Neural cell (in vitro differentiated cells): ENCODE measurements around the gene BCKDHB. TPM values are rescaled to one million over a fixed set of nuclear protein-coding genes. Genes with fewer than 3 reads are reported as not detected.

ENCODE experiments used
- H2AFZ ChIP-seq: fragments of 200-600, 300-800 bp; sonication (generic), shearing (Covaris generic); 2 replicates; pipeline ENCODE4 v1.6.0; 2014; ENCODE audit warnings: low read depth, mild to moderate bottlenecking, antibody characterized with exemption, low read length, moderate library complexity
- H3F3A ChIP-seq: fragments of 200-600 bp; shearing (Covaris generic); 2 replicates; pipeline ENCODE4 v1.6.1; 2016; ENCODE audit warnings: mild to moderate bottlenecking, moderate library complexity, mixed read lengths, antibody characterized with exemption, low read length; ENCODE audit not compliant: insufficient read depth, poor library complexity, severe bottlenecking
- H3K27ac ChIP-seq: fragments of 200-600, 300-800 bp; sonication (generic), shearing (Covaris generic); 2 replicates; pipeline ENCODE4 v1.5.1; 2014; ENCODE audit warnings: mild to moderate bottlenecking, low read length, moderate library complexity
- H3K27me3 ChIP-seq: fragments of 300-800, 200-600 bp; sonication (generic), shearing (Covaris generic); 2 replicates; pipeline ENCODE4 v1.6.0; 2014; ENCODE audit warnings: mild to moderate bottlenecking, low read depth, low read length, moderate library complexity; ENCODE audit not compliant: insufficient read depth
- H3K36me3 ChIP-seq: fragments of 300-800, 200-600 bp; sonication (generic), shearing (Covaris generic); 2 replicates; pipeline ENCODE4 v1.5.1; 2014; ENCODE audit warnings: mild to moderate bottlenecking, antibody characterized with exemption, low read length, moderate library complexity; ENCODE audit not compliant: insufficient read depth
- H3K4me2 ChIP-seq: fragments of 300-800, 200-600 bp; sonication (generic), shearing (Covaris generic); 2 replicates; pipeline ENCODE4 v1.6.0; 2014; ENCODE audit warnings: mild to moderate bottlenecking, low read length
- H3K4me3 ChIP-seq: fragments of 300-800, 200-600 bp; sonication (generic), shearing (Covaris generic); 2 replicates; pipeline ENCODE4 v1.5.1; 2014; ENCODE audit warnings: mild to moderate bottlenecking, low read length, moderate library complexity
- H3K79me2 ChIP-seq: fragments of 200-600 bp; shearing (Covaris generic); replicated peaks from 2 replicates; pipeline ENCODE4 v1.6.0; 2014; ENCODE audit warnings: mild to moderate bottlenecking, low read length, moderate library complexity; ENCODE audit not compliant: insufficient read depth
- H3K9ac ChIP-seq: fragments of 300-800, 200-600 bp; sonication (generic), shearing (Covaris generic); 2 replicates; pipeline ENCODE4 v1.6.1; 2016; ENCODE audit warnings: mild to moderate bottlenecking, low read length, mixed read lengths
- H3K9me2 ChIP-seq: fragments of 200-600 bp; shearing (Covaris generic); 2 replicates; pipeline ENCODE4 v1.6.1; 2016; ENCODE audit warnings: mild to moderate bottlenecking, low read length, mixed read lengths; ENCODE audit not compliant: insufficient read depth
- H3K9me3 ChIP-seq: fragments of 200-600, 300-800 bp; sonication (generic), shearing (Covaris generic); 2 replicates; pipeline ENCODE4 v1.6.1; 2016; ENCODE audit warnings: mild to moderate bottlenecking, mixed run types, low read length, moderate library complexity, mixed read lengths
- H4K20me1 ChIP-seq: fragments of 200-600 bp; shearing (Covaris generic); 2 replicates; pipeline ENCODE4 v1.6.1; 2016; ENCODE audit warnings: mild to moderate bottlenecking, mixed run types; ENCODE audit not compliant: insufficient read depth
- CTCF ChIP-seq: fragments of 450-650 bp; IDR thresholded peaks from 2 replicates; pipeline ENCODE4 v1.5.1; 2014; ENCODE audit warnings: antibody characterized with exemption, mild to moderate bottlenecking, moderate library complexity; ENCODE audit not compliant: poor library complexity, severe bottlenecking
- EP300 ChIP-seq: fragments of 450-650 bp; conservative IDR thresholded peaks from 2 replicates; pipeline ENCODE4 v1.6.1; 2014; ENCODE audit warnings: antibody characterized with exemption, mild to moderate bottlenecking, moderate library complexity; ENCODE audit not compliant: poor library complexity, severe bottlenecking
- EZH2 ChIP-seq: fragments of 200-600, 300-800 bp; shearing (Covaris generic), sonication (generic); IDR thresholded peaks from 2 replicates; pipeline ENCODE4 v1.6.1; 2014; ENCODE audit warnings: antibody characterized with exemption, low read length, borderline replicate concordance, mild to moderate bottlenecking; ENCODE audit not compliant: insufficient read depth, poor library complexity, severe bottlenecking
- MXI1 ChIP-seq: fragments of 450-650 bp; conservative IDR thresholded peaks from 2 replicates; pipeline ENCODE4 v1.6.1; 2014; ENCODE audit warnings: antibody characterized with exemption, mild to moderate bottlenecking; ENCODE audit not compliant: poor library complexity, severe bottlenecking
- POLR2AphosphoS5 ChIP-seq: IDR thresholded peaks from 2 replicates; pipeline ENCODE4 v1.6.1; 2012
- RAD21 ChIP-seq: fragments of 450-650 bp; conservative IDR thresholded peaks from 2 replicates; pipeline ENCODE4 v1.6.1; 2014; ENCODE audit warnings: antibody characterized with exemption, mild to moderate bottlenecking, moderate library complexity
- REST ChIP-seq: IDR thresholded peaks from 2 replicates; pipeline ENCODE4 v1.6.1; 2012; ENCODE audit warnings: borderline replicate concordance
- SMC3 ChIP-seq: fragments of 450-650 bp; conservative IDR thresholded peaks from 2 replicates; pipeline ENCODE4 v1.6.1; 2014; ENCODE audit warnings: antibody characterized with exemption, mild to moderate bottlenecking, moderate library complexity; ENCODE audit not compliant: poor library complexity
- TAF1 ChIP-seq: IDR thresholded peaks from 2 replicates; pipeline ENCODE4 v1.6.1; 2012; ENCODE audit warnings: low read depth
- polyA plus RNA-seq: library from polyadenylated mRNA; depleted of rRNA; stranded (reverse); fragments of >200 nt; gene quantifications from 2 replicates; pipeline ENCODE4 v1.2.3, GENCODE V29; 2014

Gene BCKDHB
- polyA plus RNA-seq, 1 donor from 2014 or later, result 16.1 TPM

GRCh38 chr6:80364149-80364548 is 257.7 kb downstream of the BCKDHB start:
- Histone ChIP-seq H3F3A (no peaks in the 10 kb centered on the region), H3K4me3 (no peak overlapping the region), H3K9ac (no peak overlapping the region), H4K20me1 (no peaks in the 10 kb centered on the region), H2AFZ (no peak overlapping the region), H3K79me2 (no peaks in the 10 kb centered on the region), H3K36me3 (no peaks in the 10 kb centered on the region), H3K27ac (no peak overlapping the region), H3K27me3 (no peaks in the 10 kb centered on the region), H3K9me3 (no peaks in the 10 kb centered on the region), H3K9me2 (no peaks in the 10 kb centered on the region), H3K4me2 (no peak overlapping the region)
- TF ChIP-seq MXI1 (no peak), EP300 (no peak), CTCF (no peak), TAF1 (no peak), POLR2AphosphoS5 (no peak), EZH2 (no peak), SMC3 (no peak), RAD21 (no peak), REST (no peak)

GRCh38 chr6:80366051-80366450 is 259.6 kb downstream of the BCKDHB start:
- TF ChIP-seq MXI1 (no peak), TAF1 (no peak), EP300 (no peak), POLR2AphosphoS5 (no peak), EZH2 (no peak), RAD21 (no peak), CTCF (no peak), REST (no peak), SMC3 (no peak)
- Histone ChIP-seq H3K27ac (no peak overlapping the region), H3K9me2 (no peaks in the 10 kb centered on the region), H3K4me2 (no peak overlapping the region), H3K79me2 (no peaks in the 10 kb centered on the region), H3K4me3 (no peak overlapping the region), H3K36me3 (no peaks in the 10 kb centered on the region), H3K9ac (no peak overlapping the region), H3K27me3 (no peaks in the 10 kb centered on the region), H4K20me1 (no peaks in the 10 kb centered on the region), H3F3A (no peaks in the 10 kb centered on the region), H2AFZ (no peak overlapping the region), H3K9me3 (no peaks in the 10 kb centered on the region)
